ENCODE measurements around the gene THADA. TPM values are rescaled to one million over a fixed set of nuclear protein-coding genes. Genes with fewer than 3 reads are reported as not detected.

THADA gene
- total and polyA plus RNA-seq, 2 donors (not counting 3 experiments of a cell fraction or from before 2014, with no cell fraction given): 22.6 to 25.3 TPM

DNA sequence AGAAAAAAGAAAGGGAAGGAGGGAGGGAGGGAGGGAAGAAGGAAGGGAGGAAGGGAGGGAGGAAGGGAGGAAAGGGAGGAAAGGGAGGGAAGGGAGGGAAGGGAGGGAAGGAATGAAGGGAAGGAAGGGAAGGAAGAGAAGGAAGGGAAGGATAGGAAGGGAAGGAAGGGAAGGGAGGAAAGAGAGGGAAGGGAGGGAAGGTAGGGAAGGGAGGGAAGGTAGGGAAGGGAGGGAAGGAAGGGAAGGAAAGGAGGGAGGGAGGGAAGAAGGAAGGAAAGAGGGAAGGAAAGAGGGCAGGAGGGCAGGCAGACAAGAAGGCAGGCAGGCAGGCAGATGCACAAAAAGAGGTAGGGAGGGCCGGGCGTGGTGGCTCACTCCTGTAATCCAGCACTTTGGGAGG lies 74.9 kb downstream of the THADA start:
- ChIA-PET CTCF (interaction anchor here (1.8 kb wide), 1 partner anchor 292 kb away, joined by 5 read pairs; no protein-coding TSS in a partner anchor), POLR2A (no interaction called here)
- H3K9me3 ChIP-seq (replicated peaks; ENCODE audit: control insufficient read depth, insufficient read depth, low read length): no peaks in the 10 kb centered on the region
- no peak for TF ChIP-seq GATA2 (IDR thresholded peaks at IDR 0.05; ENCODE audit: insufficient read depth, insufficient read length, low read depth, low read length)
- TF ChIP-seq POLR2AphosphoS5 (IDR thresholded peaks at IDR 0.05; ENCODE audit: insufficient read depth, low read depth, low read length): no peak
- TF ChIP-seq, protein P1, sequence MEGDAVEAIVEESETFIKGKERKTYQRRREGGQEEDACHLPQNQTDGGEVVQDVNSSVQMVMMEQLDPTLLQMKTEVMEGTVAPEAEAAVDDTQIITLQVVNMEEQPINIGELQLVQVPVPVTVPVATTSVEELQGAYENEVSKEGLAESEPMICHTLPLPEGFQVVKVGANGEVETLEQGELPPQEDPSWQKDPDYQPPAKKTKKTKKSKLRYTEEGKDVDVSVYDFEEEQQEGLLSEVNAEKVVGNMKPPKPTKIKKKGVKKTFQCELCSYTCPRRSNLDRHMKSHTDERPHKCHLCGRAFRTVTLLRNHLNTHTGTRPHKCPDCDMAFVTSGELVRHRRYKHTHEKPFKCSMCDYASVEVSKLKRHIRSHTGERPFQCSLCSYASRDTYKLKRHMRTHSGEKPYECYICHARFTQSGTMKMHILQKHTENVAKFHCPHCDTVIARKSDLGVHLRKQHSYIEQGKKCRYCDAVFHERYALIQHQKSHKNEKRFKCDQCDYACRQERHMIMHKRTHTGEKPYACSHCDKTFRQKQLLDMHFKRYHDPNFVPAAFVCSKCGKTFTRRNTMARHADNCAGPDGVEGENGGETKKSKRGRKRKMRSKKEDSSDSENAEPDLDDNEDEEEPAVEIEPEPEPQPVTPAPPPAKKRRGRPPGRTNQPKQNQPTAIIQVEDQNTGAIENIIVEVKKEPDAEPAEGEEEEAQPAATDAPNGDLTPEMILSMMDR (IDR thresholded peaks at IDR 0.05; ENCODE audit: extremely low read depth in 1 of 2, insufficient read depth in 1 of 2, low read depth in 1 of 2, low read length in 2 of 2): no peak
- TF ChIP-seq EZH2 (IDR thresholded peaks at IDR 0.05; ENCODE audit: borderline replicate concordance, low read depth, low read length, severe bottlenecking): no peak
- TF ChIP-seq JUN (IDR thresholded peaks at IDR 0.05; ENCODE audit: borderline replicate concordance, insufficient read depth, insufficient read length, low read depth): no peak
- no peaks in the 10 kb centered on the region for H3K79me2 ChIP-seq (ENCODE audit: control insufficient read depth, insufficient read depth, low read length)
- FAIRE-seq: no peak
- H3K4me2 ChIP-seq (ENCODE audit: insufficient read depth, low read length): no peak overlapping the region
- DNase-seq (ENCODE audit: low read depth, low spot score): no peak
- dilution Hi-C loops (cut with MboI; ENCODE audit: extremely low pct_ligation_motif_present, low sequenced_read_pairs): no loop called here
- peaks cover 2% of the 10 kb centered on the region for H3K4me1 ChIP-seq (ENCODE audit: control insufficient read depth, extremely low read depth, insufficient read depth, low read length)
- H3K27ac ChIP-seq (ENCODE audit: insufficient read depth, low read depth, low read length): no peak overlapping the region
- intact Hi-C loops (cut with micrococcal nuclease): no loop called here
- no peak overlapping the region for H3K4me3 ChIP-seq (replicated peaks in 1 of 3; ENCODE audit: insufficient read depth in 1 of 3, low read depth in 1 of 3, low read length in 3 of 3)
- no peak overlapping the region for H2AFZ ChIP-seq (ENCODE audit: low read depth, low read length)
- H3K36me3 ChIP-seq (ENCODE audit: control insufficient read depth in 2 of 2, extremely low read depth in 1 of 2, insufficient read depth in 2 of 2, low read length in 2 of 2): no peaks in the 10 kb centered on the region
- H4K20me1 ChIP-seq (replicated peaks; ENCODE audit: control insufficient read depth, extremely low read depth, insufficient read depth, low read length): no peaks in the 10 kb centered on the region
- H3K9ac ChIP-seq (replicated peaks; ENCODE audit: extremely low read depth, insufficient read depth, low read length): no peak overlapping the region
- H3K9me1 ChIP-seq (replicated peaks; ENCODE audit: control insufficient read depth, extremely low read depth, insufficient read depth, low read length): no peaks in the 10 kb centered on the region
- BruUV-seq (replicated peaks): no TSS peak
- H3K27me3 ChIP-seq (ENCODE audit: control insufficient read depth in 2 of 2, insufficient read depth in 2 of 2, low read length in 2 of 2): no peaks in the 10 kb centered on the region

All from endothelial cell of umbilical vein (primary cell).